GM18868 (cell line): Measurements from ENCODE around the gene SH2D1B.

Source experiments
- ATAC-seq: cut with Tn5 transposase; IDR thresholded peaks from one replicate; pipeline ENCODE4 v1.9.1; 2021; ENCODE audit warnings: mild to moderate bottlenecking, moderate library complexity; ENCODE audit not compliant: unreplicated experiment

SH2D1B gene

GRCh38 chr1:162383516-162383915 is 28.4 kb downstream of the SH2D1B start:
- no peak for ATAC-seq

GRCh38 chr1:162383091-162383490 is 28.8 kb downstream of the SH2D1B start:
- no peak for ATAC-seq

GRCh38 chr1:162381941-162382750 is 29.8 kb downstream of the SH2D1B start:
- no peak for ATAC-seq

- ATAC-seq = no peak
Measured at GRCh38 chr1:162381383-162381782, 30.6 kb downstream of the SH2D1B start, which contains the start of gene C1orf226. C1orf226 (plus strand) TSS chr1:162381728; CDS start chr1:162381902, 174 bp downstream.

GRCh38 chr1:162380061-162380846 is 31.7 kb downstream of the SH2D1B start:
- ATAC-seq = no peak

GRCh38 chr1:162376691-162377090 is 35.2 kb downstream of the SH2D1B start, which contains the start of gene SPATA46:
SPATA46 (minus strand) TSS chr1:162376854; CDS start chr1:162376790, 64 bp downstream.
- no peak for ATAC-seq

- no peak for ATAC-seq
Measured at GRCh38 chr1:162375463-162375862, 36.5 kb downstream of the SH2D1B start.

- no peak for ATAC-seq
Measured at GRCh38 chr1:162374406-162374805, 37.5 kb downstream of the SH2D1B start.

- ATAC-seq = no peak
Measured at GRCh38 chr1:162373541-162374260, 38.2 kb downstream of the SH2D1B start.

GRCh38 chr1:162373072-162373427 is 38.9 kb downstream of the SH2D1B start:
- ATAC-seq = no peak

- no peak for ATAC-seq
Measured at GRCh38 chr1:162372159-162373071, 39.5 kb downstream of the SH2D1B start.

- no peak for ATAC-seq
Measured at GRCh38 chr1:162371611-162372010, 40.3 kb downstream of the SH2D1B start.

- ATAC-seq = no peak
Measured at GRCh38 chr1:162370721-162371120, 41.2 kb downstream of the SH2D1B start.

- no peak for ATAC-seq
Measured at GRCh38 chr1:162370161-162370560, 41.8 kb downstream of the SH2D1B start.

- ATAC-seq = no peak
Measured at GRCh38 chr1:162369571-162369970, 42.4 kb downstream of the SH2D1B start.

GRCh38 chr1:162368451-162368850 is 43.5 kb downstream of the SH2D1B start:
- ATAC-seq = no peak

- ATAC-seq = no peak
Measured at GRCh38 chr1:162367772-162368171, 44.2 kb downstream of the SH2D1B start.

- ATAC-seq = no peak
Measured at GRCh38 chr1:162367073-162367472, 44.9 kb downstream of the SH2D1B start.

GRCh38 chr1:162366671-162367070 is 45.3 kb downstream of the SH2D1B start:
- ATAC-seq = no peak

GRCh38 chr1:162366149-162366548 is 45.8 kb downstream of the SH2D1B start:
- ATAC-seq = no peak
